Fibroblast of lung (primary cell): ENCODE measurements around the gene FAM222B. TPM values are rescaled to one million over a fixed set of nuclear protein-coding genes. Genes with fewer than 3 reads are reported as not detected.
"Not testable (repeated sequence)": the region's sequence is repeated elsewhere in the genome, so short reads cannot be mapped to it uniquely, and the experiment has no call there.

Experiments
- DNase-seq, 2 donors: peaks; one replicate each; pipeline versions ENCODE4 v3.0.0 to v3.0.0-alpha.2; 2010; ENCODE audit warnings: low read depth in 2 of 2
- H2AFZ ChIP-seq: 2 replicates; pipeline ENCODE4 v1.5.1; 2012; ENCODE audit warnings: low read length, control low read depth, inconsistent platforms
- H3K27ac ChIP-seq: 2 replicates; pipeline ENCODE4 v1.5.1; 2011; ENCODE audit warnings: low read length, control low read depth; ENCODE audit not compliant: insufficient read depth
- H3K27me3 ChIP-seq: 2 replicates; pipeline ENCODE4 v1.5.1; 2011; ENCODE audit warnings: mild to moderate bottlenecking, low read length; ENCODE audit not compliant: control insufficient read depth, insufficient read depth
- H3K36me3 ChIP-seq: 2 replicates; pipeline ENCODE4 v1.5.1; 2011; ENCODE audit warnings: low read length; ENCODE audit not compliant: control insufficient read depth, insufficient read depth
- H3K4me1 ChIP-seq: 2 replicates; pipeline ENCODE4 v1.5.1; 2011; ENCODE audit warnings: low read length; ENCODE audit not compliant: control insufficient read depth, insufficient read depth; ENCODE audit errors: extremely low read depth
- H3K4me2 ChIP-seq: 2 replicates; pipeline ENCODE4 v1.5.1; 2011; ENCODE audit warnings: low read length, control low read depth; ENCODE audit not compliant: insufficient read depth; ENCODE audit errors: extremely low read depth
- H3K4me3 ChIP-seq, 4 experiments: fragments of 200-600 bp in 1 of 4; sonication (generic) in 1 of 4; replicated peaks in 1 of 4; 2 replicates each; pipeline ENCODE4 v1.5.1; 2011 to 2016; ENCODE audit warnings: low read length in 4 of 4, low read depth in 3 of 4, mild to moderate bottlenecking in 3 of 4, control low read depth in 2 of 4, inconsistent platforms in 1 of 4, mixed read lengths in 1 of 4; ENCODE audit not compliant: insufficient read depth in 1 of 4; ENCODE audit errors: control extremely low read depth in 1 of 4
- H3K79me2 ChIP-seq: 2 replicates; pipeline ENCODE4 v1.5.1; 2012; ENCODE audit warnings: mild to moderate bottlenecking, low read length, inconsistent platforms; ENCODE audit not compliant: control insufficient read depth, insufficient read depth
- H3K9ac ChIP-seq: 2 replicates; pipeline ENCODE4 v1.5.1; 2011; ENCODE audit warnings: mild to moderate bottlenecking, low read length, control low read depth; ENCODE audit not compliant: insufficient read depth
- H3K9me3 ChIP-seq: 2 replicates; pipeline ENCODE4 v1.5.1; 2012; ENCODE audit warnings: low read depth, low read length; ENCODE audit not compliant: control insufficient read depth, insufficient read depth
- H4K20me1 ChIP-seq: 2 replicates; pipeline ENCODE4 v1.5.1; 2011; ENCODE audit warnings: low read length; ENCODE audit not compliant: control insufficient read depth, insufficient read depth; ENCODE audit errors: extremely low read depth
- CTCF ChIP-seq, 2 donors: IDR thresholded peaks in 1 of 2; conservative IDR thresholded peaks in 1 of 2; 1 replicate in 1 of 2; 2 replicates in 1 of 2; pipeline ENCODE4 v1.5.1; 2011 to 2012; ENCODE audit warnings: low read length in 2 of 2, control low read depth in 1 of 2, inconsistent platforms in 1 of 2, low read depth in 1 of 2, mild to moderate bottlenecking in 1 of 2
- EZH2 ChIP-seq: IDR thresholded peaks from 2 replicates; pipeline ENCODE4 v1.5.1; 2012; ENCODE audit warnings: low read length, control low read depth, mild to moderate bottlenecking; ENCODE audit errors: missing control alignments
- polyA plus RNA-seq, 2 donors: library from polyadenylated mRNA; depleted of rRNA in 1 of 2; stranded (reverse) in 1 of 2; unstranded in 1 of 2; fragments of >200 nt; gene quantifications; 2 replicates each; pipeline ENCODE4 v1.2.1, GENCODE V29; 2011 to 2012; ENCODE audit warnings: missing spikeins in 1 of 2
- total RNA-seq: library from RNA; depleted of rRNA; stranded (reverse); fragments of >200 nt; gene quantifications from 2 replicates; pipeline ENCODE4 v1.2.1, GENCODE V29; 2014

The FAM222B gene
- total and polyA plus RNA-seq, 2 donors (not counting 1 experiment from before 2014, with no cell fraction given) = 2.8 to 9.0 TPM

- not testable (repeated sequence) for H3K27ac ChIP-seq, H2AFZ ChIP-seq, H3K4me1 ChIP-seq, H3K36me3 ChIP-seq, H3K9ac ChIP-seq, H3K9me3 ChIP-seq, H3K79me2 ChIP-seq, DNase-seq, H3K4me3 ChIP-seq, H4K20me1 ChIP-seq, H3K4me2 ChIP-seq, H3K27me3 ChIP-seq
- TF ChIP-seq CTCF (conservative IDR thresholded peaks at IDR 0.05 in 1 of 2, IDR thresholded peaks at IDR 0.05 in 1 of 2; ENCODE audit: low read depth in 1 of 2, low read length in 2 of 2) = peak; percentile 7 to 35
These were observed 6.1 kb upstream of the FAM222B start for GRCh38 chr17:28848667-28849066.

GRCh38 chr17:28846699-28847098 lies 4.1 kb upstream of the FAM222B start:
- not testable (repeated sequence) for H3K27me3 ChIP-seq, H3K36me3 ChIP-seq, H3K9me3 ChIP-seq, H3K4me1 ChIP-seq, H4K20me1 ChIP-seq, H3K79me2 ChIP-seq, H3K9ac ChIP-seq, H3K27ac ChIP-seq, DNase-seq, H3K4me2 ChIP-seq, H2AFZ ChIP-seq, H3K4me3 ChIP-seq

GRCh38 chr17:28846231-28846630 lies 3.6 kb upstream of the FAM222B start:
- Histone ChIP-seq H4K20me1 (no peaks in the 10 kb centered on the region), H3K9me3 (no peaks in the 10 kb centered on the region), H2AFZ (no peak overlapping the region), H3K79me2 (peaks cover 12% of the 10 kb centered on the region), H3K27me3 (no peaks in the 10 kb centered on the region), H3K4me2 (no peak overlapping the region), H3K4me1 (no peaks in the 10 kb centered on the region), H3K4me3 (no peak overlapping the region), H3K9ac (no peak overlapping the region), H3K36me3 (no peaks in the 10 kb centered on the region), H3K27ac (no peak overlapping the region)
- DNase-seq = no peak
- TF ChIP-seq EZH2 (no peak), CTCF (conservative IDR thresholded peaks at IDR 0.05 in 1 of 2, IDR thresholded peaks at IDR 0.05 in 1 of 2; ENCODE audit: low read depth in 1 of 2, low read length in 2 of 2) (no peak)

- no peaks in the 10 kb centered on the region for H3K9me3 ChIP-seq
- peaks cover 23% of the 10 kb centered on the region for H3K79me2 ChIP-seq
- no peaks in the 10 kb centered on the region for H3K27me3 ChIP-seq
- H3K36me3 ChIP-seq = no peaks in the 10 kb centered on the region
- H4K20me1 ChIP-seq = no peaks in the 10 kb centered on the region
- H2AFZ ChIP-seq = no peak overlapping the region
- H3K4me3 ChIP-seq = no peak overlapping the region
- no peak for TF ChIP-seq CTCF (conservative IDR thresholded peaks at IDR 0.05 in 1 of 2, IDR thresholded peaks at IDR 0.05 in 1 of 2; ENCODE audit: low read depth in 1 of 2, low read length in 2 of 2)
- TF ChIP-seq EZH2 = no peak
- no peaks in the 10 kb centered on the region for H3K4me1 ChIP-seq
- no peak overlapping the region for H3K27ac ChIP-seq
- no peak overlapping the region for H3K9ac ChIP-seq
- no peak for DNase-seq
- H3K4me2 ChIP-seq = no peak overlapping the region
These were observed 1.2 kb upstream of the FAM222B start for GRCh38 chr17:28843816-28844148.
